Activated B cell treated with CpG ODN at 0.5 μM for 24 hours (primary cell): ENCODE data around the gene AUTS2. TPM values are rescaled to one million over a fixed set of nuclear protein-coding genes. Genes with fewer than 3 reads are reported as not detected.

Experiments used
- ATAC-seq: fragments of 200-7000 bp; cut with Tn5 transposase; one replicate; pipeline ENCODE4 v1.10.0; 2021; ENCODE audit warnings: low read depth, mild to moderate bottlenecking, moderate library complexity
- CTCF ChIA-PET: fragments of 350-600 bp; sonication (Branson Sonifier 250); formaldehyde crosslinking; loops from one replicate; lab custom pipeline; 2021; ENCODE audit warnings: antibody characterized with exemption; lab: Charles Lee
- POLR2A ChIA-PET: fragments of 350-600 bp; sonication (Branson Sonifier 250); formaldehyde crosslinking; loops from one replicate; lab custom pipeline; 2021; ENCODE audit warnings: antibody characterized with exemption; lab: Charles Lee
- DNase-seq: peaks from one replicate; pipeline ENCODE4 v3.0.0; 2022
- H3K27ac Mint-ChIP-seq: one replicate; pipeline ENCODE4 v1.8.0; 2020; ENCODE audit warnings: mixed read lengths
- H3K27me3 Mint-ChIP-seq: one replicate; pipeline ENCODE4 v1.8.0; 2021; ENCODE audit warnings: mixed read lengths
- H3K36me3 Mint-ChIP-seq: one replicate; pipeline ENCODE4 v1.8.0; 2021; ENCODE audit warnings: low read depth, mixed read lengths
- H3K4me1 Mint-ChIP-seq: one replicate; pipeline ENCODE4 v1.8.0; 2021; ENCODE audit warnings: mixed read lengths
- H3K4me3 Mint-ChIP-seq: one replicate; pipeline ENCODE4 v1.8.0; 2020; ENCODE audit warnings: mild to moderate bottlenecking, mixed read lengths
- H3K9me3 Mint-ChIP-seq: one replicate; pipeline ENCODE4 v1.8.0; 2020; ENCODE audit warnings: mixed read lengths
- intact Hi-C: fragments of 100-400 bp; cut with micrococcal nuclease; formaldehyde crosslinking; loops from one replicate; pipeline ENCODE4 v1.15.1; 2024
- total RNA-seq: library from RNA; stranded (reverse); gene quantifications from 2 replicates; pipeline ENCODE4 v1.2.3, GENCODE V29; 2022
- TF ChIP-seq, protein P1 (sequence below): fragments of 200-600 bp; IDR thresholded peaks from one replicate; pipeline ENCODE4 v1.8.0; 2022; ENCODE audit warnings: antibody characterized with exemption, mild to moderate bottlenecking

Gene AUTS2
- total RNA-seq, 1 donor from 2014 or later = 15.9 TPM

- peaks cover 21% of the 10 kb centered on the region for H3K27me3 Mint-ChIP-seq
- TF ChIP-seq, protein P1, sequence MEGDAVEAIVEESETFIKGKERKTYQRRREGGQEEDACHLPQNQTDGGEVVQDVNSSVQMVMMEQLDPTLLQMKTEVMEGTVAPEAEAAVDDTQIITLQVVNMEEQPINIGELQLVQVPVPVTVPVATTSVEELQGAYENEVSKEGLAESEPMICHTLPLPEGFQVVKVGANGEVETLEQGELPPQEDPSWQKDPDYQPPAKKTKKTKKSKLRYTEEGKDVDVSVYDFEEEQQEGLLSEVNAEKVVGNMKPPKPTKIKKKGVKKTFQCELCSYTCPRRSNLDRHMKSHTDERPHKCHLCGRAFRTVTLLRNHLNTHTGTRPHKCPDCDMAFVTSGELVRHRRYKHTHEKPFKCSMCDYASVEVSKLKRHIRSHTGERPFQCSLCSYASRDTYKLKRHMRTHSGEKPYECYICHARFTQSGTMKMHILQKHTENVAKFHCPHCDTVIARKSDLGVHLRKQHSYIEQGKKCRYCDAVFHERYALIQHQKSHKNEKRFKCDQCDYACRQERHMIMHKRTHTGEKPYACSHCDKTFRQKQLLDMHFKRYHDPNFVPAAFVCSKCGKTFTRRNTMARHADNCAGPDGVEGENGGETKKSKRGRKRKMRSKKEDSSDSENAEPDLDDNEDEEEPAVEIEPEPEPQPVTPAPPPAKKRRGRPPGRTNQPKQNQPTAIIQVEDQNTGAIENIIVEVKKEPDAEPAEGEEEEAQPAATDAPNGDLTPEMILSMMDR = no peak
- intact Hi-C loops = loop anchor here (10.0 kb wide), 6 partner anchors 279 to 1099 kb away; partner anchors contain the start of gene AUTS2
- peak overlapping the region; percentile 79 for H3K4me3 Mint-ChIP-seq
- ATAC-seq (peak; percentile 74), DNase-seq (peak; percentile 36)
- CTCF ChIA-PET = no interaction called here
- peaks cover 4% of the 10 kb centered on the region for H3K36me3 Mint-ChIP-seq
- H3K9me3 Mint-ChIP-seq = no peaks in the 10 kb centered on the region
- no peak overlapping the region for H3K27ac Mint-ChIP-seq
- H3K4me1 Mint-ChIP-seq = peaks cover 15% of the 10 kb centered on the region
- POLR2A ChIA-PET = no interaction called here
These were observed 1095.6 kb downstream of the AUTS2 start for GRCh38 chr7:70693686-70694433.

GRCh38 chr7:70694434-70694970 lies 1096.2 kb downstream of the AUTS2 start:
- CTCF ChIA-PET = no interaction called here
- intact Hi-C loops = loop anchor here (10.0 kb wide), 6 partner anchors 280 to 1100 kb away; partner anchors contain the start of gene AUTS2
- DNase-seq = peak; percentile 24

DNA sequence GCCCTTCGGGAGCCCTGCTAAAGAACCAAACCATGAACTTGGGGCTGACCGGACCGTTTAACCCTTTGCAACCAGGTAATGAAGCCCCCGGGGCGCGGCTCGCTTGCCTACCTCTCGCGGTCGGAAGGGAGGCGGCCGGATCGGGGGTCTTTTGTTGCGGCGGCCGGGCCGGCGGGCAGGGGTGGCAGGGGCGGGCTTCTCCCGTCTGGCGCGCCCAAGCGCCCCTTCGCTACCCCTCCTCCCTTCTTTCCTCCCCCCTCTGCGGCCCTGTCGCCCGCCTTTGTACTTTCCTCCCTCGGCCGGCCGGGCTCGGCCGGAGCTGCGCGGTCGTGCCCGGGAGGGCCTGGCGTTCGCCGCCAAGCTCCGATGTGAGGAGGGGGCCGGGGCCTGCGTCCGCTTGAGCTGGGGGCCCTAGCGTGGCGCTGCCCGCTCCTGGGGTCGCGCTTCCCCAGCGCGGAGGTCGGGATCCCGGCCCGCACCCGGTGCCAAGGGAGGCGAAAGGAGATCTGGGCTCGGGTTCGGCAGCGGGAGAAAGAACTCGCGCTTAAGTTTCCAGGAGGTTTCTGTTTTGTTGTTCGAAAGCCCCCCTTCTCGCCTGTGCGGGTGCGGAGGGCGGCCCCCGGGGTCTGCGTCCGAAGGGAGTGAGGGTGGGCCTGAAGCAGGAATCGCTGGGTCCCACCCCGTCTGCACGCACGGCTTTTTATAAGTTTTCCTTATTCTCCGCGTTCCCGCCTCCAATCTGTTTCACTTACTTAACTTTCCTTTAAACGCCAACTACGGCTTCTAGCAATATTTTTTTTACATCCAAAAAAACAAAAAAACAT lies 1096.9 kb downstream of the AUTS2 start:
- no peak overlapping the region for H3K27ac Mint-ChIP-seq
- TF ChIP-seq, protein P1 = no peak
- peak; percentile 17 for DNase-seq
- no peak for ATAC-seq
- peaks cover 21% of the 10 kb centered on the region for H3K27me3 Mint-ChIP-seq
- H3K4me1 Mint-ChIP-seq = peaks cover 15% of the 10 kb centered on the region
- ChIA-PET POLR2A (no interaction called here), CTCF (no interaction called here)
- H3K9me3 Mint-ChIP-seq = no peaks in the 10 kb centered on the region
- H3K36me3 Mint-ChIP-seq = peaks cover 4% of the 10 kb centered on the region
- peak overlapping the region; percentile 88 for H3K4me3 Mint-ChIP-seq
- intact Hi-C loops = loop anchor here (5.0 to 10.0 kb wide), 7 partner anchors 280 to 1100 kb away; partner anchors contain the start of gene AUTS2

More at GRCh38 chr7:70694434-70694970, 1096.2 kb downstream of the AUTS2 start:
- TF ChIP-seq, protein P1 = no peak
- no peak overlapping the region for H3K27ac Mint-ChIP-seq
- POLR2A ChIA-PET = no interaction called here
- no peaks in the 10 kb centered on the region for H3K9me3 Mint-ChIP-seq
- peak; percentile 33 for ATAC-seq
- H3K36me3 Mint-ChIP-seq = peaks cover 4% of the 10 kb centered on the region
- peak overlapping the region; percentile 85 for H3K4me3 Mint-ChIP-seq
- peaks cover 21% of the 10 kb centered on the region for H3K27me3 Mint-ChIP-seq
- peaks cover 15% of the 10 kb centered on the region for H3K4me1 Mint-ChIP-seq

- H3K27ac Mint-ChIP-seq = no peak overlapping the region
- H3K4me3 Mint-ChIP-seq = peak overlapping the region; percentile 88
- H3K36me3 Mint-ChIP-seq = peaks cover 4% of the 10 kb centered on the region
- no peaks in the 10 kb centered on the region for H3K9me3 Mint-ChIP-seq
- peaks cover 15% of the 10 kb centered on the region for H3K4me1 Mint-ChIP-seq
- POLR2A ChIA-PET = no interaction called here
- intact Hi-C loops = loop anchor here (5.0 to 10.0 kb wide), 7 partner anchors 281 to 1101 kb away; partner anchors contain the start of gene AUTS2
- TF ChIP-seq, protein P1 = no peak
- no peak for DNase-seq
- CTCF ChIA-PET = no interaction called here
- ATAC-seq = no peak
- peaks cover 21% of the 10 kb centered on the region for H3K27me3 Mint-ChIP-seq
These were observed 1097.5 kb downstream of the AUTS2 start for GRCh38 chr7:70695795-70696083.
